ENCODE results near the gene CLPTM1L.

DNA sequence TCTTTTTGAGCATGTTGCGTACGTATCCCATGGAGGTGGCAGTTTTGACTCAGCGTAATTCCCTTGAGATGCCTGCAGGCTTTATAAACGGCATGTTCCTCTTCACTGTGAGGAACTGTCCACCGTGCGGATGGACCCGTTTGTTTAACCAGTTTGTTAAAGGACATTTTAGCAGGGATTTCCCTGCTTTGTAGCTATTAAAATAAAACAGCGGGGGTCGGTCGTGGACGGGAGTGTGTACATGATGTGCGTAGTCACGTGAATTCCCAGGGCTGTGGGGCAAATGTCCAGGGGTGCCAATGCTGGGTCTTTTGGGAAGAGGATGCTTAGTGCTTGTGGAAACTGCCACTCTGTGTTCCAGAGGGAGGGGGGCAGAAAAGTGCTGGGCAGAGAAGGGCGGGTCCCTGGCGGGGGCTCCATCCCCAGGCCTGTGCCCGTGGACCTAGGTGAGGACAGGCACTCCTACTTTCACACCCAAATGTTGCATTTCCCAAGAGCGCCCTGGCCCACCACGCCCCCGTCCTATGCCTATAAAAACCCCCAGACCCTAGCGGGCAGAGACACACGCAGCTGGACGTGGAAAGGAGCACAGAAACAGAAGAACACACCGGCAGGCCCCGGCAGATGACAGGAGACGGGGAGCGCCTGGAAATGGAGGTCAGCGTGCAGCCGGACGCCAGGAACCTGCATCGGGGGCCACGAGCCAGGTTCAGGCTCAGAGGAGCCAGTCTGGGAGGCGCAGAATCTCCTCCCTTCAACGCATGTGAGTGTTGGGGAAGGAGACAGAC lies 46.0 kb downstream of the CLPTM1L start:
- TF ChIP-seq, protein P1, sequence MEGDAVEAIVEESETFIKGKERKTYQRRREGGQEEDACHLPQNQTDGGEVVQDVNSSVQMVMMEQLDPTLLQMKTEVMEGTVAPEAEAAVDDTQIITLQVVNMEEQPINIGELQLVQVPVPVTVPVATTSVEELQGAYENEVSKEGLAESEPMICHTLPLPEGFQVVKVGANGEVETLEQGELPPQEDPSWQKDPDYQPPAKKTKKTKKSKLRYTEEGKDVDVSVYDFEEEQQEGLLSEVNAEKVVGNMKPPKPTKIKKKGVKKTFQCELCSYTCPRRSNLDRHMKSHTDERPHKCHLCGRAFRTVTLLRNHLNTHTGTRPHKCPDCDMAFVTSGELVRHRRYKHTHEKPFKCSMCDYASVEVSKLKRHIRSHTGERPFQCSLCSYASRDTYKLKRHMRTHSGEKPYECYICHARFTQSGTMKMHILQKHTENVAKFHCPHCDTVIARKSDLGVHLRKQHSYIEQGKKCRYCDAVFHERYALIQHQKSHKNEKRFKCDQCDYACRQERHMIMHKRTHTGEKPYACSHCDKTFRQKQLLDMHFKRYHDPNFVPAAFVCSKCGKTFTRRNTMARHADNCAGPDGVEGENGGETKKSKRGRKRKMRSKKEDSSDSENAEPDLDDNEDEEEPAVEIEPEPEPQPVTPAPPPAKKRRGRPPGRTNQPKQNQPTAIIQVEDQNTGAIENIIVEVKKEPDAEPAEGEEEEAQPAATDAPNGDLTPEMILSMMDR (IDR thresholded peaks at IDR 0.05): no peak
- TF ChIP-seq POLR2AphosphoS5 (IDR thresholded peaks at IDR 0.05): no peak
- no peak for TF ChIP-seq POLR2A (IDR thresholded peaks at IDR 0.05)

Measured in breast epithelium (tissue), 3 donors.